Effector CD8-positive, alpha-beta T cell (primary cell): Measurements from ENCODE around the gene CAP1.
"Not testable (repeated sequence)": the region's sequence is repeated elsewhere in the genome, so short reads cannot be mapped to it uniquely, and the experiment has no call there.

ENCODE experiments used
- DNase-seq: peaks from one replicate; lab custom pipeline; 2025; lab: John Stamatoyannopoulos, UW
- total RNA-seq, 4 experiments: gene quantifications; one replicate each; lab custom pipeline; 2026; lab: John Stamatoyannopoulos, UW

Gene CAP1
- total RNA-seq, result 421 to 641 (median 536) reads per million in 4 experiments

GRCh38 chr1:40040511-40041465, at the start of gene CAP1:
Gene CAP1, plus strand, starts transcription at chr1:40040729. Its CDS starts 18,618 bp downstream, at chr1:40059347.
- DNase-seq, result peak; percentile 99

- no peak for DNase-seq
Measured at GRCh38 chr1:39992234-39992633, 48.3 kb upstream of the CAP1 start.

DNA sequence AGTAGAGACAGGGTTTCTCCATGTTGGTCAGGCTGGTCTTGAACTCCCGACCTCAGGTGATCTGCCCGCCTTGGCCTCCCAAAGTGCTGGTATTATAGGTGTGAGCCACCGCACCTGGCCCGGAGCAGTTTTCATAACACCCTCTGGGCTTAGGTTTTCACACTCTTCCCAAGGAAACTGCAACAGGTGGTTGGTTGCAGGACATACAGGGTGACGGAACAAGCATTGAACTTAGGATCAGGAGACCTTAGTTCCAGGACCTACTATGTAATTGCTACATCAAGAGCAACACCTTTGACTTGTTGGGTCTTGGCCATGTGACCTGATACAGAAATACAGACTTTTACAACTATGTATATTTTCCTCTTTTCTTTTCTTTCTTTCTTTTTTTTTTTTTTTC, 47.6 kb upstream of the CAP1 start:
- DNase-seq, result no peak

- no peak for DNase-seq
Measured at GRCh38 chr1:39995973-39996393, 44.5 kb upstream of the CAP1 start.

DNA sequence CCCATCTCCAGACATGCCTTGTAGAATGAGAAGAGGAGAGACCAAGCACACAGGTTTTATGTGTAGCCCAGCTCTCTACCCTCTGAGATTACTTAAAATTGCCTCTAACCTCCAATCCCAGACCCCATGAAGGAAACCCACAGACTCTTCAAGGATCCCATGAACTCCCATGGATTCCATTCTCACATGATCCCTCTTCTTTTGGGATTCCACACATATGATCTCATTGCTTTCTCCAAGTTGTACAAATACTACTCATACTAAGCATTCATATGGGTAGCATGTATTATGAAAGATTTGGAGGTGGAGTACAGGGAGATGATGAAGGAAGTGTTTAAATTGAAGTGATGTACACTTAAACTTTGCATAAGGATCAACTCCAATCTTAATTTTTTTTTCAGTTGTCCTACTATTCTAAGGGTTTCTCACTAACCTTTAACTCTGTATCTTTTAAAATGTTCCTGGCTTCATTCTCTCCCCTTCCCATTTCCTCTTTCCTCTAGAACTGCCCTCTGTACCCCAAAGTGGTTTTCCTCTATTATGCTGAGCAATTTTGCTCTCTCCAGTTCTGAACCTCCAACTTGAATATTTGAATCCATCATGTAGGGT, 44.0 kb upstream of the CAP1 start:
- no peak for DNase-seq

DNA sequence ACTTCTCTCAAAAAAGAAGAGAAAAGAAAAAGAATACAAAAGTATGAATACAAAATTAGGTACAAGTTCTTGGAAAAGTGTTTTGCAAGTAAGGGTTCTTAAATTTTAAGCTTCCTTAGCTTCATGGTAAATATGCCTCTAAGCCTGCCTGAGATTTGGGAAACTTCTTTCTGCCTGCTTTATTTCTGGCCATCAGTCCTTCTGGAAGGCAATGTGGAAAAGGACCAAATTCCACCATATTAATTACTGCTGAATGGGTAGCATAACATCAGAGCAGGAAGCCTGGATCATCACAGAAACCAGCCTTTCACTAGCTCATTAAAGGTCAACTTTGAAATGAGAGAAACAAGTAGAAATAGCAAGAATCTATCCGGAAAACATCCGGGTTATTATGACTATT, 39.1 kb upstream of the CAP1 start:
- no peak for DNase-seq

DNA sequence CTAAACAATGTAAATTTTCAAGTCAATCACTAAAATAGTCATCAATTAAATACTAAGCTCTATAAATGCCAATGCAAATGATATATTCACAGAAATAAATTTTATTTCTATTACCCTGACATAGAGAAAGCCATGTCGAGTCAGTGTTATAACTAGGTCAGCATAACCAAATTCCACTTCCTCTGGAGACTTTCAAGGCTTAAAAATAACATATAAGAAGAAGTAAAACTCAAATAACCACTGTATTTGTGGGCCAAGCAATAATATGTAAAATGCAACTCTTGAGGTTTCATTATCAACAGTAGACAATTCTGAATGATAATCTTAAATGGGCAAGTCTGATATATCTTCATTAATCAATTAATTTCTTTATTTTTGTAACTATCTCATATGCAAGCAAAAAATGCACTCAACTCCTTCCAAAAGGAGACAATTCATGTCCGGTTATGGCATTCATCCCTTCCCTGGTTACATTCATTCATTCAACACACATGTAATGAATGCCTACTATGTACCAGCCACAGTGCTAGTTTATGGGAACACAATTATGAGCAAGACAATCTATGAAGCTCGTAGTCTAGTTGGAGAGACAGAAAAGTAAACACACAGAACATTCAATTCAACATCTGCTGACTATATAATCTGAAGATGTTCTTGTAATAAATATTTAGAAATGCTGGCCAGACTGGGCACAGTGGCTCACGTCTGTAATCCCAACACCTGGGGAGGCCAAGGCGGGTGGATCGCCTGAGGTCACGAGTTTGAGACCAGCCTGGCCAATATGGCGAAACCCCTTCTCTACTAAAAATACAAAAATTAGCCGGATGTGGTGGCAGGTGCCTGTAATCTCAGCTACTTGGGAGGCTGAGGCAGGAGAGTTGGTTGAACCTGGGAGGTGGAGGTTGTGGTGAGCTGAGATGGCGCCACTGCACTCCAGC, 37.1 kb upstream of the CAP1 start:
- DNase-seq, result no peak

DNA sequence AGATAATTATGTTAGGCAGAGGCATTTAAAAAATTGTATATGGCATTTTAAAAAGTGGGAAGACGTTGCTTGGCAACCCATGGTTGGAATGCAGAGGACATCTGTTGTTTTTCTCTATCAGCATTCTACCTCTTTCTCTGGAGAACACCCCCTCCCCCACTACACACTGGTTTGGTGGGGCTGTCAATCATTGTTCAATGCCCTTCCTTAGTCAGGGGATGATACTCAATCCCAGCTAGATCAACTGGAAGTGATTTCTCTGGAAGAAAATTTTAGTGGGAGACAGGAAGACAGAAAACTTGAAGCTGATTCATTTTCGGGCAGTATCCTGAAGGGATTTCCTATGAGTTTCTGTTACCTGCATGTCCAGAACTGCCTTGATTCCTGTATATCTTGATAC, 35.7 kb upstream of the CAP1 start:
- no peak for DNase-seq

DNA sequence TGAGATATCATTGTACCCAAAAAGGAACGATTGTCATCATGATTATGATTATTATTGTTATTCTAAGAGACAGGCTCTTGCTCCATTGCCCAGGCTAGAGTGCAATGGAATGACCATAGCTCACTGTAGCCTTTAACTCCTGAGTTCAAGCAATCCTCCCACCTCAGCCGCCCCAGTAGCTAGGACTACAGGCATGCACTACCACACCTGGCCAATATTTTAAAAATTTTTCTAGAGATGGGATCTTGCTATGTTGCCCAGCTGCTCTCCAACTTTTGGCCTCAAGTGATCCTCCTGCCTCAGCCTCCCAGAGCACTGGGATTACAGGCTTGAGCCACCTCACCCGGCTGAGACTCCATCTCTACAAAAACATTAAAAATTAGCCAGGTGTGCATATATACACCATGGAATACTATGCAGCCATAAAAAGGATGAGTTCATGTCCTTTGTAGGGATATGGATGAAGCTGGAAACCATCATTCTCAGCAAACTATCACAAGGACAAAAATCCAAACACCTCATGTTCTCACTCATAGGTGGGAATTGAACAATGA, 33.0 kb upstream of the CAP1 start:
- DNase-seq, result not testable (repeated sequence)

GRCh38 chr1:40011198-40011597, 29.3 kb upstream of the CAP1 start:
- no peak for DNase-seq

DNA sequence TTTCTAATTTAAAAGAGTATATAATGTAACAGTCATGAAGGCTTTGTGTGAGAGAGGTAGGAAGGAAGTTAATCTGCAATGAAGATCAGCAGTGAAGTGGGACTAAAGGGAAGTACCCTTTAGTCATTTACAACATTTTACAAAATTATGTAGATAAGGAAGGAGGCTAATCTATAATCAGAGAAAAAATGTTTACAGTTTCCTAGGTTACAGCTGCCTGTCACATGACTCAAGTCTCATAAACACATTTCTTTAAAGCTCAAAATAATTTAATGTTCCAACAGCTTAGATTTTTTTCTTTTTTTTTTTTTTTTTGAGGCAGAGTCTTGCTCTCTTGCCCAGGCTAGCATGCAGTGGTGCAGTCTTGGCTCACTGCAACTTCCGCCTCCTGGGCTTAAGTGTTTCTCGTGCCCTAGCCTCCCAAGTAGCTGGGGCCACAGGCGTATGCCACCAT, 26.2 kb upstream of the CAP1 start:
- no peak for DNase-seq

GRCh38 chr1:40014812-40015594, 25.5 kb upstream of the CAP1 start:
- DNase-seq, result no peak

- DNase-seq, result no peak
Measured at GRCh38 chr1:40017951-40018575, 22.5 kb upstream of the CAP1 start.

DNA sequence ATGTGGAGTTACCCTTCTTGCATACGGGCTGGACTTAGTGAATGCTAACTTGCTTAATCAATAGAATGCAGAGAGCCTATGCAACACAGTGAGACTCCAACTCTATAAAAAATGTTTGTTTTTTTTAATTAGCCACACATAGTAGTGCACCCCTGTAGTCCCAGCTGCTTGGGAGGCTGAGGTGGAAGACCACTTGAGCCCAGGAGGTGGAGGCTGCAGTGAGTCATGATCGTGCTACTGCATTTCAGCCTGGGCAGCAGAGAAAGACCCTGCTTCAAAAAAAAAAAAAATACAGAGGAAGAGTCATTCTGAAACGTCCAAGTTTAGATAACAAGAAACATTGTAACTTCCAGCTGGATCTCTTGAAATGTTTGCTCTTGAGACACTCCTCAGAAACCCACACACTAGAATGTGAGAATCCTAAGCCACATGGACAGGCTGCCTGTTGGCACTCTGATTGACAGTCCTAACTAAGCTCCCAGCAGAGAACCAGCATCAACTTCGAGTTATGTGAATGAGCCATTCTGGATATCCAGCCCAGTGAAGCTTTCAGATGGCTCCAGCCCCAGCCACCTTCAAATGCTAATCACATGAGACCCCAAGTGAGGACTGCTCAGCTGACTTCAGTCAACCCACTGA, 20.0 kb upstream of the CAP1 start:
- DNase-seq, result no peak

DNA sequence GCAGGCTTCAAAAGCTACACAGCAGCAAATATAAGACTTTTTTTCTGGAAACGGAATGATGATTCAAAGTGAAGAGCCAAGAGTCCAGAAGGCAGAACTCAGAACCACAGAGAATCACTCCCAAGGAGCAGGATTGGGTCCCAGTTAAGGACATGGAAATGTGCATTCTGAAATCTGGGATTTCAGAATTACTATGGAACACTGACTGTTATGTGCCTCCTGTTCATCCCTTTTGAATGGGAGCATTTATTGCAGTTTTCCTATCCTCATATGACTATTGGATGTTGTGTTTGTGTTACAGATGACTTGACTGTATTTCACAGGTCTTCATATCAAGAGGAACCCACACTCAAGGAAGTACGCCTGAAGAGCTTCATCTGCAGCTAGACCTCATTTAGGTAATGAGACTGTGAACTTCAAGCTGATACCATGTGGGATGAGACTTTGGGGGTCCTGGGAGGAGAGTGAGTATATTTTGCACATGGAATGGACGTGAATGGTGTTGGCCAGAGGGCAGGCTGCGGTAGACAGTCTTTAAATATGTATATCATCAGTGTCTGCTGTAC, 17.1 kb upstream of the CAP1 start:
- no peak for DNase-seq

GRCh38 chr1:40024671-40025070, 15.9 kb upstream of the CAP1 start:
- no peak for DNase-seq

GRCh38 chr1:40027647-40028046, 12.9 kb upstream of the CAP1 start:
- DNase-seq, result no peak

DNA sequence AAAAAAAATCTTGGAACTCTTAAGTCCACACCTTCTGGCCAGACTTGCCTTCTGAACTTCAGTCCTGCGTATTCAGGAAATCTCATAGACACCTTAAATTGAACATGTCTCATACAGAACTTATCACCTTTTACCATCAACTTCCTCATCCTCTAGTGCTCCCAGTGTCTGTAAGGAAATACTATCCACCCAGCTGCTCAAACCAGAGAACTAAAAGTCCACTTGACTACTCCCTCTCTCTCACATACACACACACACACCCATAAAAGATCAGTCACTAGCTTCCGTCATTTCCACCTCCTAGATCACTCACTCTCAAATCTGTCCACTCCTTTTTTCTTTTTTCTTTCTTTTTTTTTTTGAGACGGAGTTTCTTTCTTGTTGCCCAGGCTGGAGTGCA, 10.9 kb upstream of the CAP1 start:
- no peak for DNase-seq

DNA sequence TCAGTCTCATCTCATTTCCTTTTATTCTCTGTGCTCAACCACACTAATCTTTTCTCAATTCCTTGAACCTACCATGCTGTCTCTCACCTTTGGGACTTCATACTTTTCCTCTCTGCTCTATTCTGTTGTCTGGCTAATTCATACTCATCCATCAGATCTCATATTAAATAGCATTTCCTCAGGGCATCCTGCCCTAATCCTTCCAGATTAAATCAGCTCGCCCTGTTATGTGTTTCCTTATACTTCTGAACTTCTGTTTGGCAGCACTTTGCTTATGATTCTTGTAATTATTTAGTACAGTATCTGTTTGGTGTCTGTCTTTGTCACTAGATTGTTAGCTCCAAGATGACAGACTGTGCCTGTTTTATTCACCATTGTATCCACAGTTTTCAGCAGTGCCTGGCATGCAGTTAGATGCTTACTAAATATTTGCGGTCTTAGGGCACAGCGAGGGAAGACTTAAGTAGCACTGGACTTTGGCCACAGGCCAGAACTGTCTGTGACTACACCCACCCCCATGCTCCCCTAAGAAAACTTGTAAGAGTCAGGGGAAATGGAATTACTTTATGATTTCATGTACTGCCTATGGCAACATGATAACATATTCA, 9.9 kb upstream of the CAP1 start:
- no peak for DNase-seq
